HG02981 (cell line): ENCODE measurements around the gene MDM4.

Experiments
- ATAC-seq: cut with Tn5 transposase; IDR thresholded peaks from one replicate; pipeline ENCODE4 v1.9.1; 2021; ENCODE audit warnings: mild to moderate bottlenecking, moderate library complexity; ENCODE audit not compliant: unreplicated experiment

MDM4 gene

GRCh38 chr1:204602871-204603542 is 86.8 kb downstream of the MDM4 start:
- ATAC-seq: no peak

- no peak for ATAC-seq
Measured at GRCh38 chr1:204605791-204606190, 89.6 kb downstream of the MDM4 start.
